WTC11 (cell line): ENCODE results near the gene GPR161.

Experiments used
- ATF1 ChIP-seq: sonication (generic); formaldehyde crosslinking; IDR thresholded peaks from 2 replicates; pipeline ENCODE4 v1.8.1; 2023; ENCODE audit warnings: mild to moderate bottlenecking, moderate library complexity, missing genetic modification reagents
- EMX1 ChIP-seq: fragments of 250-450 bp; sonication (Bioruptor Pico); IDR thresholded peaks from 2 replicates; pipeline ENCODE4 v1.8.0; 2021; ENCODE audit warnings: mild to moderate bottlenecking
- JUN ChIP-seq: sonication (generic); formaldehyde crosslinking; IDR thresholded peaks from 2 replicates; pipeline ENCODE4 v1.8.0; 2023; ENCODE audit warnings: mild to moderate bottlenecking, missing genetic modification reagents
- NFE2L1 ChIP-seq: sonication (generic); formaldehyde crosslinking; IDR thresholded peaks from 2 replicates; pipeline ENCODE4 v1.8.1; 2023; ENCODE audit warnings: missing genetic modification reagents
- OVOL2 ChIP-seq: fragments of 250-450 bp; sonication (Bioruptor Pico); IDR thresholded peaks from 2 replicates; pipeline ENCODE4 v1.9.0; 2021; ENCODE audit warnings: mild to moderate bottlenecking, borderline replicate concordance
- SP1 ChIP-seq: sonication (generic); formaldehyde crosslinking; conservative IDR thresholded peaks from 2 replicates; pipeline ENCODE4 v1.8.1; 2022; ENCODE audit warnings: missing genetic modification reagents
- TEAD1 ChIP-seq: sonication (generic); formaldehyde crosslinking; IDR thresholded peaks from 2 replicates; pipeline ENCODE4 v1.8.0; 2022; ENCODE audit warnings: mild to moderate bottlenecking, missing genetic modification reagents
- TF ChIP-seq, protein P1 (sequence below): sonication (generic); formaldehyde crosslinking; IDR thresholded peaks from 2 replicates; pipeline ENCODE4 v1.8.0; 2022; ENCODE audit warnings: mild to moderate bottlenecking, missing genetic modification reagents
- TF ChIP-seq, protein P2 (sequence below): sonication (generic); formaldehyde crosslinking; IDR thresholded peaks from 2 replicates; pipeline ENCODE4 v1.8.1; 2023; ENCODE audit warnings: mild to moderate bottlenecking, missing genetic modification reagents, moderate library complexity
- TF ChIP-seq, protein P3 (sequence below): fragments of 200-600 bp; IDR thresholded peaks from 2 replicates; pipeline ENCODE4 v1.8.0; 2022; ENCODE audit warnings: antibody characterized with exemption
- TF ChIP-seq, protein P4 (sequence below): sonication (generic); formaldehyde crosslinking; conservative IDR thresholded peaks from 2 replicates; pipeline ENCODE4 v1.8.1; 2022; ENCODE audit warnings: mild to moderate bottlenecking, missing genetic modification reagents
- TF ChIP-seq, protein P5 (sequence below): sonication (generic); formaldehyde crosslinking; IDR thresholded peaks from 2 replicates; pipeline ENCODE4 v1.8.1; 2023; ENCODE audit warnings: mild to moderate bottlenecking, moderate library complexity, missing genetic modification reagents
- TF ChIP-seq, protein P6 (sequence below): sonication (generic); formaldehyde crosslinking; IDR thresholded peaks from 2 replicates; pipeline ENCODE4 v1.8.1; 2022; ENCODE audit warnings: mild to moderate bottlenecking, moderate library complexity, missing genetic modification reagents

DNA sequence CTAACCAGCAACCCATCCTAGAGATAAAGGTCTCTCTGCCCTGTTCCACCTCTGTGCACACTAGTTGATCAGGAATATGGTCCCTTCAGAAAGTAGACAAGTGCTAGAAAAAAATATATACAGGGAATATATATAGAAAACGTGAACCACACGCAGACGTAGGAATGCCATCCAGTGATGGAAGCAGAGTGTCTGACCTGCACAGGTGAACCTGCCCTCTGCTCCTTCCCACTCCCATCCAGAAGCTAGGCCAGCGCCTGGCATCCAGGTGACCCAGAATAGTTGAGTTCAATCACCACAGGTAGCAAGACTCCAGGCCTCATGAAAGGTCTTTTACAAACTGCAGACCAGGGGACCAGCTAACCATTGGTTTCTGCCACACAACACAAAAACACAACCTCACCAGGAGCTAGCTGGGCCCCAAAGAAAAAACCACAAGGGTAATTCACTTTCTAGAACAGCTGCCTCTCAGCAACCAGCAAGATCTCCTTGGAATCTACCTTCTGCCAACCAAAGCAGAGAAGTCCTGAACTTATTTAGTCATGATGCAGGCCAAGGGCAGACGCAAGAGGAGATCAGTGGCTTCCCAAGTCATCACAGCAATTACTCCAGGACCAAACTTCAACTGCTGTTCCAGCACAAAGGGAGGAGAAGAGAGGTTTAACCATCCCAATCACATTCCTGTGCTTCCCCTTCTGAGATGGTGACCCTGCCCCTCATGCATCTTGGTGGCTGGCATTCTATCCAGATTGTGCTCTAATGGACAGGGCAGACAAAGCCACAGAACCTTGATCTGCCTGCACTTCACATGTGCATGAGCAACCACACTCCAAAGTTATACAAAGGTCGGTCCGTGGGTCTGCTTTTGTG is 53.0 kb downstream of the GPR161 start:
- TF ChIP-seq, protein P1, sequence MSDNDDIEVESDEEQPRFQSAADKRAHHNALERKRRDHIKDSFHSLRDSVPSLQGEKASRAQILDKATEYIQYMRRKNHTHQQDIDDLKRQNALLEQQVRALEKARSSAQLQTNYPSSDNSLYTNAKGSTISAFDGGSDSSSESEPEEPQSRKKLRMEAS (CRISPR knock-in tag), result no peak
- TF ChIP-seq ATF1 (CRISPR knock-in tag), result no peak
- TF ChIP-seq NFE2L1 (CRISPR knock-in tag), result no peak
- TF ChIP-seq, protein P2, sequence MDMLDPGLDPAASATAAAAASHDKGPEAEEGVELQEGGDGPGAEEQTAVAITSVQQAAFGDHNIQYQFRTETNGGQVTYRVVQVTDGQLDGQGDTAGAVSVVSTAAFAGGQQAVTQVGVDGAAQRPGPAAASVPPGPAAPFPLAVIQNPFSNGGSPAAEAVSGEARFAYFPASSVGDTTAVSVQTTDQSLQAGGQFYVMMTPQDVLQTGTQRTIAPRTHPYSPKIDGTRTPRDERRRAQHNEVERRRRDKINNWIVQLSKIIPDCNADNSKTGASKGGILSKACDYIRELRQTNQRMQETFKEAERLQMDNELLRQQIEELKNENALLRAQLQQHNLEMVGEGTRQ (CRISPR knock-in tag), result no peak
- no peak for TF ChIP-seq EMX1 (CRISPR knock-in tag)
- TF ChIP-seq, protein P3, sequence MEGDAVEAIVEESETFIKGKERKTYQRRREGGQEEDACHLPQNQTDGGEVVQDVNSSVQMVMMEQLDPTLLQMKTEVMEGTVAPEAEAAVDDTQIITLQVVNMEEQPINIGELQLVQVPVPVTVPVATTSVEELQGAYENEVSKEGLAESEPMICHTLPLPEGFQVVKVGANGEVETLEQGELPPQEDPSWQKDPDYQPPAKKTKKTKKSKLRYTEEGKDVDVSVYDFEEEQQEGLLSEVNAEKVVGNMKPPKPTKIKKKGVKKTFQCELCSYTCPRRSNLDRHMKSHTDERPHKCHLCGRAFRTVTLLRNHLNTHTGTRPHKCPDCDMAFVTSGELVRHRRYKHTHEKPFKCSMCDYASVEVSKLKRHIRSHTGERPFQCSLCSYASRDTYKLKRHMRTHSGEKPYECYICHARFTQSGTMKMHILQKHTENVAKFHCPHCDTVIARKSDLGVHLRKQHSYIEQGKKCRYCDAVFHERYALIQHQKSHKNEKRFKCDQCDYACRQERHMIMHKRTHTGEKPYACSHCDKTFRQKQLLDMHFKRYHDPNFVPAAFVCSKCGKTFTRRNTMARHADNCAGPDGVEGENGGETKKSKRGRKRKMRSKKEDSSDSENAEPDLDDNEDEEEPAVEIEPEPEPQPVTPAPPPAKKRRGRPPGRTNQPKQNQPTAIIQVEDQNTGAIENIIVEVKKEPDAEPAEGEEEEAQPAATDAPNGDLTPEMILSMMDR, result no peak
- TF ChIP-seq, protein P4, sequence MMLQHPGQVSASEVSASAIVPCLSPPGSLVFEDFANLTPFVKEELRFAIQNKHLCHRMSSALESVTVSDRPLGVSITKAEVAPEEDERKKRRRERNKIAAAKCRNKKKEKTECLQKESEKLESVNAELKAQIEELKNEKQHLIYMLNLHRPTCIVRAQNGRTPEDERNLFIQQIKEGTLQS (CRISPR knock-in tag), result no peak
- TF ChIP-seq, protein P5, sequence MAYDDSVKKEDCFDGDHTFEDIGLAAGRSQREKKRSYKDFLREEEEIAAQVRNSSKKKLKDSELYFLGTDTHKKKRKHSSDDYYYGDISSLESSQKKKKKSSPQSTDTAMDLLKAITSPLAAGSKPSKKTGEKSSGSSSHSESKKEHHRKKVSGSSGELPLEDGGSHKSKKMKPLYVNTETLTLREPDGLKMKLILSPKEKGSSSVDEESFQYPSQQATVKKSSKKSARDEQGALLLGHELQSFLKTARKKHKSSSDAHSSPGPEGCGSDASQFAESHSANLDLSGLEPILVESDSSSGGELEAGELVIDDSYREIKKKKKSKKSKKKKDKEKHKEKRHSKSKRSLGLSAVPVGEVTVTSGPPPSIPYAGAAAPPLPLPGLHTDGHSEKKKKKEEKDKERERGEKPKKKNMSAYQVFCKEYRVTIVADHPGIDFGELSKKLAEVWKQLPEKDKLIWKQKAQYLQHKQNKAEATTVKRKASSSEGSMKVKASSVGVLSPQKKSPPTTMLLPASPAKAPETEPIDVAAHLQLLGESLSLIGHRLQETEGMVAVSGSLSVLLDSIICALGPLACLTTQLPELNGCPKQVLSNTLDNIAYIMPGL (CRISPR knock-in tag), result no peak
- TF ChIP-seq OVOL2 (CRISPR knock-in tag), result no peak
- no peak for TF ChIP-seq SP1 (CRISPR knock-in tag)
- TF ChIP-seq, protein P6, sequence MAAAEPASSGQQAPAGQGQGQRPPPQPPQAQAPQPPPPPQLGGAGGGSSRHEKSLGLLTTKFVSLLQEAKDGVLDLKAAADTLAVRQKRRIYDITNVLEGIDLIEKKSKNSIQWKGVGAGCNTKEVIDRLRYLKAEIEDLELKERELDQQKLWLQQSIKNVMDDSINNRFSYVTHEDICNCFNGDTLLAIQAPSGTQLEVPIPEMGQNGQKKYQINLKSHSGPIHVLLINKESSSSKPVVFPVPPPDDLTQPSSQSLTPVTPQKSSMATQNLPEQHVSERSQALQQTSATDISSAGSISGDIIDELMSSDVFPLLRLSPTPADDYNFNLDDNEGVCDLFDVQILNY (CRISPR knock-in tag), result no peak
- TF ChIP-seq JUN (CRISPR knock-in tag), result no peak
- TF ChIP-seq TEAD1 (CRISPR knock-in tag), result no peak
